Melanocyte of skin (primary cell): Measurements from ENCODE around the gene MMP23B. TPM values are rescaled to one million over a fixed set of nuclear protein-coding genes. Genes with fewer than 3 reads are reported as not detected.

ENCODE experiments used
- total RNA-seq, 2 donors: library from RNA; depleted of rRNA; stranded (reverse); fragments of >200 nt; gene quantifications; 2 replicates each; pipeline ENCODE4 v1.2.3, GENCODE V29; 2012

The MMP23B gene
- under 1 TPM; under 0.01 to 0.34 TPM for total RNA-seq

DNA sequence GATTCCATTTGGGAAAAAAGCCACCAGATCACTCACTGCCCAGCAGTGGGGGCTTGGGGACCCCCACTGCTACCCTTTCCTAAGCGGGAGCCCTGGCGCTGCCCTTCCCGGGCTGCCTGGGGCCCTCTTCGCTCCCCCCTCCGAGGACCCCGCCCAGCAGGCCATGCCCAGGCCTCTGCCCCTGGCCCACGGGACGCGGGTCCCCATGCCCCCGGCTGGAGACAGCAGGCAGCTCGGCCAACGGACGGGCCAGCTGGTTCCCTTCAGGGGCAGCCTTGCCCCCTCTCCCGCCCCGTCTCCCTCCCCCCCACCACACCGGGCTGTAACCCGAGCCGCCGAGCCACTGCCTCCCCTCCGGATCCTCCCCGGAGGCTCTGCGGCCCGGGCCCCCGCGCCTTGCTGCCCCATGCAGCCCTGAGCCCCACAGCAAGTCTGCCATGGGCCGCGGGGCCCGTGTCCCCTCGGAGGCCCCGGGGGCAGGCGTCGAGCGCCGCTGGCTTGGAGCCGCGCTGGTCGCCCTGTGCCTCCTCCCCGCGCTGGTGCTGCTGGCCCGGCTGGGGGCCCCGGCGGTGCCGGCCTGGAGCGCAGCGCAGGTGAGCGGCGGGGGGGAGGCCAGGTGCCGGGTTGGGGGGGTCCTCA is at the start of gene MMP23B:
Gene MMP23B, plus strand, starts transcription at position 392 of the 639 bp plus-strand sequence. Its CDS starts 46 bp downstream, at position 438.

DNA sequence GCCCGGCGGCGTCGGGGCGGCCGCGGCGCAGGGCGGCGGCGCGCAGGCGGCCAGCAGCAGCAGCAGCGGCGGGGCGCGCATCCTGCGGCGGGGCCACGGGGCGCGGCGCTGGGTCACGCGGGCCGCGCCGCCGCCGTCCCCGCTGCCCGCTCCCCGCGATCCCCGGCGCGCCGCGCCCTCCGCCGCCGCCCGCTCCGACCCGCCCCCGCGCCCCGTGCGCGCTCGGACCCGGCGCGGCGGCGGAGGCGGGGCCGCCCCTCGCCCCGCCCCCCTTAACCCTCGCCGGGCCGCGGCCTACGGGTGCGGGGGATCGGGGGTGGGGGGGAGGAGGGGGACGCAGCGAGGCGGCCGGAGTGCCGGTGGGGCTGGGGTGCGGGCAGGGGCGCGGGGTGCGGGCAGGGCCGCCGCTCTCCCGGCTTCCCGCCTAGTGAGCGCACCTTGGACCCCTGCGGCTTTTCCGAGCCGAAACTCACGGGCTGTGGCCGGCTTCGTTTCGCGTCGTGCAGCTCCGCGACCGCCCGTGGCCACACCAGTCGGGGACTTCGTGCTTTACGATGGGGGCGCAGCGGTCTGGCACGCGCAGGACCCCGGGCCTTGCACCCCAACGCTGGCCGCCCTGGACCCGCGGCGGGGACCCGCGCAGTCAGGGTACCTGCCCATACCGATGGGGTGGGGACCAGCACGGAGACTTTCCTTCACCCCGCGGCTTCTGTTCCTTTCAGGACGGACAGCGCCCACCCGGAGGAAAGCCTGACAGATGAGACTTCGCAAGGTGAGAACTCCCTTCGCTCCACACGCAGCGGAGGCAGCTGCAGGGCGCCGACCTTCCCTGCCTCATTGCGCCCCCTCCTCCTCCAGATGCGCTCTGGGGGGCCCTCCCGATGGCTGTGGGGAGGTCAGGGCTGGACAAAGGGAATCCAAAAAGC is 31.8 kb upstream of the MMP23B start, which contains the start of gene FNDC10:
Gene FNDC10, minus strand, starts transcription at position 201 of the 926 bp plus-strand sequence. Its CDS starts 120 bp downstream, at position 81.

DNA sequence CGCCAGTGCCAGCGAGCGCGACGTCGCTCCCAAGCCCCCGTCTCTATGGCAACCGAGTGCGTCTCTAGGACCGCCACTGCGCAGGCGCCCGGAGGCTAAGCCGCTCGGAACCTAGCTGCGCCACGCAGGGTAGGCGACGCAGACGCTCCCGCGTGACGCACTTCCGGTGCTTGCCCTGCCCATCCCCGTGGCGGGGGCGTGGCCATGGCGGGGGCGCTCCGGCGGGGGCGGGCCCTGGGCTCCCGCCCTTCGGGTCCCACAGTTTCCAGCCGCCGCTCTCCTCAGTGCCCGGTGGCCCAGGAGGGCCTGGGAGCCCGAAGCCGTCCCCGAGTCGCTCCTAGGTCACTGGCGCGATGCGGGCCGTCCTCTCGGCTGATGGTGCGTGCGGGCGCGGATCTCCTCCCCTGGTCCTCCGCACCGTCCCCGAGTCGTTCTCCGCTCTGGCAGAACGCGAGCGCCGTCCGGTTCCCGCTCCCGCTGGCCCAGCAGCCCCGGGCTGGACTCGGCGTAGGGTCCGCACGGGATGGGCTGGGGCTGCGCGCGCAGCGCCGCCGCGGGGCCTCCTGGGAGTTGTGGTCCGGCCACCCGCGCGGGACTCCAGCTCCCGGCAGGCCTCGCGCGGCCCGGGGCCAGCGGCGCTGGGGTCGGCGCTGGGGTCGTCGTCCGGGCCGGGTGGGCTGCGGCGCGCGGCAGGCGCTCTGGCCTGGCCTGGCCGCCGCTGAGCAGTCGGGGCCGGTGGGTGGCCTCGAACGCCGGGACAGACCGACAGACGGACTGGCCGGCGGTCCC is 16.5 kb upstream of the MMP23B start, which contains the start of gene MIB2:
Gene MIB2, plus strand, starts transcription at position 245 of the 789 bp plus-strand sequence. CDS start 7,953 bp downstream, outside the sequence.

DNA sequence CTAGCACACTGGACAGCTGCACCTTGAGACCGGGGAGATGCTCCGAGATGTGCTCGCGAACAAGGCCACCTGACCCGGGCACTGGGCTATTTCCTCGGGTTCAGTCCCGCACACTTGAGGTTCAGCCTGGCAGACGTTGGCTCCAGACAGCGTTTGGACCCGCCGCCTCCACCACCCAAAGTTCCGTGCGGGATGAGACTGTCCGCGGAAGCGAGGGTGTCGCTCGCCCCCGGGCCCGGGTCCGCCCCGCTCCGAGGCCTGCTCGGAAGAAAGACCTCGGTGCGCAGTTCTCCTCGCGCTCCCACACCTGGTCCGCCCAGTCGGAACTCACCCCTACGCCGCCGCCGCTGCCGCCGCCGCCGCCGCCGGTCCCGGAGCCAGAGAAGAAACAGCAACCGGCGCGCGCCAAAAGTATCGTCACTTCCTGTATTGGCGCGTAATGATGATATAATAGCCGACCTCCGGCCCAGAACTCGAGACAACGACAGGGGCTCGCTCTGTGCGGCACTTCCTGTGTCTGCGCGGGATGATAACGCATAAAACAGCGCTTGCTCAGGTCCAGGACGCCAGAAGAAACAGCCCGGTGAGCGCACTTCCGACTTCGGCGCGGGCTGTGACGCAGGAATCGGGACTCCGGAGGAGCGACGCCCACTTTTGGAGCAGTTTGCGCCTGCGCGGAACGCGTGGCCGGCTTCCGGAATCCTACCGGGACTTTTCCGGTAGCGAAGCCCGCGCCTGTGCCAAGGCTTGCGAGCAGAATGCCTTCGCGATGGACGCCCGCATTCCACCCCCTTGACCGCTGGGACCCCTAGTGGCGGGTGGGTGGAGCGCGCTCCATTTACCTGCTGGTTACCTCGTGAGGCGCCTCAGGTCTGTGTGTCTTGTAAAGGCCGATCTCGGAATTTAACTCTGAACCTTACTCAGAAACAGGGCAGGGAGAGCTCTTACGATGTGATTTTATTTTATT is 26.9 kb downstream of the MMP23B start, which contains the start of gene CDK11B:
Gene CDK11B, minus strand, starts transcription at position 422 of the 967 bp plus-strand sequence. CDS start 1,519 bp downstream, outside the sequence.

Other genes starting within 250 kb of the MMP23B start
- gene CCNL2, start 232.8 kb upstream of the MMP23B start, total RNA-seq, result 10 to 100 TPM; 63.9 to 72.3 TPM
- 100 to 1,000 TPM in 1 of 2 donors, 10 to 100 TPM in 1; 57.5 to 103 TPM for gene MRPL20, start 224.9 kb upstream of the MMP23B start, total RNA-seq
- under 1 TPM in 1 of 2 donors, not detected in 1; under 0.01 TPM for gene ANKRD65, start 210.9 kb upstream of the MMP23B start, total RNA-seq
- gene VWA1, start 196.5 kb upstream of the MMP23B start, total RNA-seq, result 1 to 10 TPM; 2.4 to 4.3 TPM
- gene ATAD3C, start 182.5 kb upstream of the MMP23B start, total RNA-seq, result not detected
- 10 to 100 TPM; 22.4 to 33.6 TPM for gene ATAD3B, start 160.4 kb upstream of the MMP23B start, total RNA-seq
- 10 to 100 TPM; 32.0 to 42.0 TPM for gene ATAD3A, start 120.0 kb upstream of the MMP23B start, total RNA-seq
- gene TMEM240, start 91.5 kb upstream of the MMP23B start, total RNA-seq, result 1 to 10 TPM; 2.1 to 4.7 TPM
- gene SSU72, start 57.3 kb upstream of the MMP23B start, total RNA-seq, result 100 to 1,000 TPM; 141 to 177 TPM
- 10 to 100 TPM in 1 of 2 donors, 1 to 10 TPM in 1; 7.3 to 20.0 TPM for gene FNDC10, start 32.0 kb upstream of the MMP23B start, total RNA-seq
- gene MIB2, start 16.7 kb upstream of the MMP23B start, total RNA-seq, result 10 to 100 TPM; 32.6 to 51.6 TPM
- gene CDK11B, start 26.8 kb downstream of the MMP23B start, total RNA-seq, result 1 to 10 TPM; 4.1 to 6.0 TPM
- gene SLC35E2B, start 60.6 kb downstream of the MMP23B start, total RNA-seq, result 10 to 100 TPM; 17.0 to 27.5 TPM
- gene CDK11A, start 92.2 kb downstream of the MMP23B start, total RNA-seq, result 10 to 100 TPM in 1 of 2 donors, 1 to 10 TPM in 1; 8.3 to 10.3 TPM
- gene NADK, start 146.3 kb downstream of the MMP23B start, total RNA-seq, result 10 to 100 TPM; 62.6 to 73.3 TPM